ENCODE measurements around the gene ZBTB20. TPM values are rescaled to one million over a fixed set of nuclear protein-coding genes. Genes with fewer than 3 reads are reported as not detected.

ZBTB20 gene
- total RNA-seq, 1 donor from 2014 or later, result 62.0 TPM

DNA sequence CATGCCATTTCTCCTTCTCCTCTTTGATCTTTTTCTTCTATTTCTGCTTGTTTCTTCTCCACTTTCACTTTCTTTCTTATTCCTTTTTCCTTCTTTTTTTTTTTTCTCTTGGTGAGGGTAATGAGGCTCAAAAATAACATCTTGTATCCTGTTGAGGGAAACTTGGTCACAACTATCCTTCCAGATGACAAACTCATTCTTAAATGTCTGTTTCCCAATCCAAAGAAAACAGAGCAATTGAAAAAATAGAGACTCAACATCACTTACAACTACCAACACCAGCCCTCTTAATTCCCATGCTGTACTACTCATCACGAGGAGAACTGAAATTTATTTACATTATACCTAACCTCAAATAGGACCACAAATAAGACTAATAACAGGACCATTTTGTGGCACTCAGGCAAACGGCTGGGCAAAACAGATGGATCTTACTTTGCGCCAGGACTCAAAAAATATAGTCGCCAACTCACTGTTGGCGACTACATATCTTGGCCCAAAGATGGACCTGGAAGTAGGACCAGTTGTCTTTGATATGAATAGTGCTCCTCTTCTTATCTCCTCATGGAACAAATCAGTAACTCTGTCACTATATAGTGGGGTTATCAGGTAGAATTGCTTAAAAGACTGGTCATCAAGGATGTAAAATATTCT lies 343.9 kb downstream of the ZBTB20 start:
- intact Hi-C loops (cut with micrococcal nuclease), result no loop called here

GRCh38 chr3:114800272-114801031 lies 346.6 kb downstream of the ZBTB20 start:
- Histone ChIP-seq H3K27me3 (ENCODE audit: low read depth) (no peaks in the 10 kb centered on the region), H3K27ac (replicated peaks) (no peak overlapping the region), H3K4me3 (no peak overlapping the region), H3K36me3 (no peaks in the 10 kb centered on the region), H3K4me1 (no peaks in the 10 kb centered on the region), H3K9me3 (replicated peaks) (no peaks in the 10 kb centered on the region)
- no peak for DNase-seq
- TF ChIP-seq CTCF (IDR thresholded peaks at IDR 0.05; ENCODE audit: borderline replicate concordance), result no peak
- intact Hi-C loops (cut with micrococcal nuclease), result no loop called here

More for the DNA sequence above, 343.9 kb downstream of the ZBTB20 start:
- no peak for DNase-seq
- Histone ChIP-seq H3K36me3 (no peaks in the 10 kb centered on the region), H3K27me3 (ENCODE audit: low read depth) (no peaks in the 10 kb centered on the region), H3K4me3 (peak overlapping the region; percentile 0), H3K9me3 (replicated peaks) (peaks cover 5% of the 10 kb centered on the region), H3K27ac (replicated peaks) (peak overlapping the region; percentile 24), H3K4me1 (no peaks in the 10 kb centered on the region)
- no peak for TF ChIP-seq CTCF (IDR thresholded peaks at IDR 0.05; ENCODE audit: borderline replicate concordance)

DNA sequence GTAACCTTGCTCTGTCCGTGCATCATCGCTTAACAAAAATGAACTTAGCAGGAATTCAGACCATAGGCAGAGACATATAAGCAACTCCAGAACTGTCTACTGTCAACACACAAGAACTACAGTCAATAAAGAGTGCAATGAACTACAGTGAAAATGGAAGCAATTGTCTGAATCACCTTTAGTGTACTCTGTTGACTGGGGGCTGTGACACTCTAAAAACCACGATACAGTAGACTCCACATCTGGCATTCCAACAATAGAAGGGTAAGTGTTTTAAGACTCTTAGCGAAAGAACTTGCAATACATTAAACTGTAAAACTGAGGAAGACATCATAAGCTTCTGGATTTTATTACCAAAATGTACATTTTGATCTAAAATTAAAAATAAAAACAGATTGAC lies 347.3 kb downstream of the ZBTB20 start:
- no peak for TF ChIP-seq CTCF (IDR thresholded peaks at IDR 0.05; ENCODE audit: borderline replicate concordance)
- Histone ChIP-seq H3K27ac (replicated peaks) (no peak overlapping the region), H3K4me3 (no peak overlapping the region), H3K4me1 (no peaks in the 10 kb centered on the region), H3K36me3 (no peaks in the 10 kb centered on the region), H3K27me3 (ENCODE audit: low read depth) (no peaks in the 10 kb centered on the region), H3K9me3 (replicated peaks) (no peaks in the 10 kb centered on the region)
- no peak for DNase-seq
- intact Hi-C loops (cut with micrococcal nuclease), result no loop called here

DNA sequence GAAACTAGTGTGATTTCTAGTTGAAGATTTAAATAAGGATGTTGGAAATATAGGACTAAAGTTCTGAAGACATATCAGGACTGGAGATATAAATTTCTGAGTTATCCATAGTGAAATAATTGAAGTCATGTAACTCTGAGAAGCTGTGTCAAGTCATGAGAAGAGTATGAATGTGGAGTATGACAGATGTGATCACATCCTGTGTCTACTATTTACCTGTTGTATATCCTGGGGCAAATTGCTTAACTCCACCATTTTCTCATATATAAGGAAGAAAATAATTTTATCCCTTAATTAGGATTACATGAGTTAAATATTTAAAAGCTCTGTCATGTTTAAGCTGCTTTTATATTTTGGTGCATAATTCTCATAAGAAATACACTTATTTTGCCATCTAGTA lies 350.3 kb downstream of the ZBTB20 start:
- Histone ChIP-seq H3K4me1 (peaks cover 7% of the 10 kb centered on the region), H3K9me3 (replicated peaks) (no peaks in the 10 kb centered on the region), H3K4me3 (no peak overlapping the region), H3K27ac (replicated peaks) (no peak overlapping the region), H3K36me3 (no peaks in the 10 kb centered on the region), H3K27me3 (ENCODE audit: low read depth) (no peaks in the 10 kb centered on the region)
- DNase-seq, result no peak
- no peak for TF ChIP-seq CTCF (IDR thresholded peaks at IDR 0.05; ENCODE audit: borderline replicate concordance)
- intact Hi-C loops (cut with micrococcal nuclease), result no loop called here

GRCh38 chr3:114794894-114795630 lies 352.0 kb downstream of the ZBTB20 start:
- no peak for TF ChIP-seq CTCF (IDR thresholded peaks at IDR 0.05; ENCODE audit: borderline replicate concordance)
- Histone ChIP-seq H3K27me3 (ENCODE audit: low read depth) (no peaks in the 10 kb centered on the region), H3K36me3 (no peaks in the 10 kb centered on the region), H3K9me3 (replicated peaks) (no peaks in the 10 kb centered on the region), H3K27ac (replicated peaks) (no peak overlapping the region), H3K4me1 (peaks cover 20% of the 10 kb centered on the region), H3K4me3 (no peak overlapping the region)
- intact Hi-C loops (cut with micrococcal nuclease), result no loop called here
- DNase-seq, result no peak
